Activated B cell treated with CpG ODN at 0.5 μM for 24 hours (primary cell): Measurements from ENCODE around the gene MECP2. TPM values are rescaled to one million over a fixed set of nuclear protein-coding genes. Genes with fewer than 3 reads are reported as not detected.

ENCODE experiments used
- ATAC-seq: fragments of 200-7000 bp; cut with Tn5 transposase; one replicate; pipeline ENCODE4 v1.10.0; 2021; ENCODE audit warnings: low read depth, mild to moderate bottlenecking, moderate library complexity
- CTCF ChIA-PET: fragments of 350-600 bp; sonication (Branson Sonifier 250); formaldehyde crosslinking; loops from one replicate; lab custom pipeline; 2021; ENCODE audit warnings: antibody characterized with exemption; lab: Charles Lee
- POLR2A ChIA-PET: fragments of 350-600 bp; sonication (Branson Sonifier 250); formaldehyde crosslinking; loops from one replicate; lab custom pipeline; 2021; ENCODE audit warnings: antibody characterized with exemption; lab: Charles Lee
- DNase-seq: peaks from one replicate; pipeline ENCODE4 v3.0.0; 2022
- H3K27ac Mint-ChIP-seq: one replicate; pipeline ENCODE4 v1.8.0; 2020; ENCODE audit warnings: mixed read lengths
- H3K27me3 Mint-ChIP-seq: one replicate; pipeline ENCODE4 v1.8.0; 2021; ENCODE audit warnings: mixed read lengths
- H3K36me3 Mint-ChIP-seq: one replicate; pipeline ENCODE4 v1.8.0; 2021; ENCODE audit warnings: low read depth, mixed read lengths
- H3K4me1 Mint-ChIP-seq: one replicate; pipeline ENCODE4 v1.8.0; 2021; ENCODE audit warnings: mixed read lengths
- H3K4me3 Mint-ChIP-seq: one replicate; pipeline ENCODE4 v1.8.0; 2020; ENCODE audit warnings: mild to moderate bottlenecking, mixed read lengths
- H3K9me3 Mint-ChIP-seq: one replicate; pipeline ENCODE4 v1.8.0; 2020; ENCODE audit warnings: mixed read lengths
- intact Hi-C: fragments of 100-400 bp; cut with micrococcal nuclease; formaldehyde crosslinking; loops from one replicate; pipeline ENCODE4 v1.15.1; 2024
- total RNA-seq: library from RNA; stranded (reverse); gene quantifications from 2 replicates; pipeline ENCODE4 v1.2.3, GENCODE V29; 2022
- TF ChIP-seq, protein P1 (sequence below): fragments of 200-600 bp; IDR thresholded peaks from one replicate; pipeline ENCODE4 v1.8.0; 2022; ENCODE audit warnings: antibody characterized with exemption, mild to moderate bottlenecking

MECP2 gene
- total RNA-seq, 1 donor from 2014 or later: 69.0 TPM

DNA sequence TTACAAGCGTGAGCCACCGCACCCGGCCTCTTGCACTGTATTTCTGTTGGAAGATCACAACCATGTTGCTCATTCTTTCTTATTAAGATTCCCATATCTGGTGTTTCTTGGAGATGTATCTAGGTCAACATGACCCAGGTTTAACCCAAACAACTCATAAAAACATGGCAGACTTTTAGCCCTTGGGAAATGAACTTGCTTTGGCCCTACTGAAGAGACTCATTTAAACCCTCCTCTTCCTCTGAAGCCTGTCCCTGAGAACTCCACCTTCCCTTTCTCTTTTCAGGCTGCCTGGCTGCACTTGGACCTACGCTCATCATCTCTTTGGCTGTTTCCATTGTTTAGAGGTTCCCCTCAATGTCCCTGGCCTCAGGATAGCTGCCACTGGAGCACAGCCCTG, 23.7 kb upstream of the MECP2 start:
- ATAC-seq (no peak), DNase-seq (no peak)
- intact Hi-C loops: loop anchor here (2.0 kb wide), 1 partner anchor 52 kb away; no protein-coding TSS in a partner anchor
- peaks cover 20% of the 10 kb centered on the region for H3K4me1 Mint-ChIP-seq
- H3K36me3 Mint-ChIP-seq: no peaks in the 10 kb centered on the region
- no peaks in the 10 kb centered on the region for H3K27me3 Mint-ChIP-seq
- H3K27ac Mint-ChIP-seq: no peak overlapping the region
- no peaks in the 10 kb centered on the region for H3K9me3 Mint-ChIP-seq
- TF ChIP-seq, protein P1, sequence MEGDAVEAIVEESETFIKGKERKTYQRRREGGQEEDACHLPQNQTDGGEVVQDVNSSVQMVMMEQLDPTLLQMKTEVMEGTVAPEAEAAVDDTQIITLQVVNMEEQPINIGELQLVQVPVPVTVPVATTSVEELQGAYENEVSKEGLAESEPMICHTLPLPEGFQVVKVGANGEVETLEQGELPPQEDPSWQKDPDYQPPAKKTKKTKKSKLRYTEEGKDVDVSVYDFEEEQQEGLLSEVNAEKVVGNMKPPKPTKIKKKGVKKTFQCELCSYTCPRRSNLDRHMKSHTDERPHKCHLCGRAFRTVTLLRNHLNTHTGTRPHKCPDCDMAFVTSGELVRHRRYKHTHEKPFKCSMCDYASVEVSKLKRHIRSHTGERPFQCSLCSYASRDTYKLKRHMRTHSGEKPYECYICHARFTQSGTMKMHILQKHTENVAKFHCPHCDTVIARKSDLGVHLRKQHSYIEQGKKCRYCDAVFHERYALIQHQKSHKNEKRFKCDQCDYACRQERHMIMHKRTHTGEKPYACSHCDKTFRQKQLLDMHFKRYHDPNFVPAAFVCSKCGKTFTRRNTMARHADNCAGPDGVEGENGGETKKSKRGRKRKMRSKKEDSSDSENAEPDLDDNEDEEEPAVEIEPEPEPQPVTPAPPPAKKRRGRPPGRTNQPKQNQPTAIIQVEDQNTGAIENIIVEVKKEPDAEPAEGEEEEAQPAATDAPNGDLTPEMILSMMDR: no peak
- no peak overlapping the region for H3K4me3 Mint-ChIP-seq
- CTCF ChIA-PET: no interaction called here
- POLR2A ChIA-PET: no interaction called here

DNA sequence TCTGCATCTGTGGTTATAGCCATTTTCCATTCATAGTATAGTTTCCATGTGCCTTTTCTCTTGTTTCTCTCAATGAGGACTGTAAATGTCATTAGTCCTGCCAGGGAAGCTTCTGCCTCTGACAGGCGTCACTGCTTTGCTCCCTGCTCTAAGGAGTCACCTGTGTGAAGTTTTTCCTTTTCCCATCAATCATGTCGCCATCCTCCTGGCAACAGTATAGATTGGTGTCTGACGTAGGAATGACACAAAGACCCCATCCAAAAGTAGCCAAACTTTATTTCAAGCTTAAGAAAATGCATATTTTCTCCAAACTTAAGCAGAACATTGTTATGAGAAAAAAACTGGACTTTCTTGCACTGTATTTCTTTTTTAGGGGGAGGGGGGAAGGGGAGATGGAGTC, 23.1 kb upstream of the MECP2 start:
- H3K9me3 Mint-ChIP-seq: no peaks in the 10 kb centered on the region
- H3K27me3 Mint-ChIP-seq: no peaks in the 10 kb centered on the region
- intact Hi-C loops: loop anchor here (2.0 kb wide), 1 partner anchor 52 kb away; no protein-coding TSS in a partner anchor
- DNase-seq (no peak), ATAC-seq (no peak)
- TF ChIP-seq, protein P1: no peak
- H3K36me3 Mint-ChIP-seq: no peaks in the 10 kb centered on the region
- no peak overlapping the region for H3K4me3 Mint-ChIP-seq
- POLR2A ChIA-PET: no interaction called here
- H3K27ac Mint-ChIP-seq: no peak overlapping the region
- CTCF ChIA-PET: no interaction called here
- peaks cover 20% of the 10 kb centered on the region for H3K4me1 Mint-ChIP-seq

DNA sequence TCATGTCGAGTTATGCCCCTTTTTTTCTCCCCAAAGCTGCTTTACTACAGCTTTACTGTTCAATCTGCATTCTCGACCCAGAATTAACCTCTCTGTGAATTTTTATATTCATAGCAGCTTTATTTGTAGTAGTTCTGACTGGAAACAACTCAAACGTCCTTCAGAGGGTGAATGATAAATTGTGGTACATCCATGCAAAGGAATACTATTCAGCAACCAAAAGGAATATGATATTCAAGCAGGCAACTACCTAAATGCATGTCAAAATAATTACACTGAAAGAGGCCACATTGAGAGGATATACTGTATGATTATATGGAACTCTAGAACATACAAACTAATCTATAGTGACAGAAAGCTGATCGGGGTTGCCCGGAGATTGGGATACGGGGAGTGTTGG, 20.0 kb upstream of the MECP2 start:
- Mint-ChIP-seq H3K27me3 (no peaks in the 10 kb centered on the region), H3K36me3 (no peaks in the 10 kb centered on the region), H3K4me3 (no peak overlapping the region), H3K9me3 (no peaks in the 10 kb centered on the region), H3K4me1 (peaks cover 3% of the 10 kb centered on the region), H3K27ac (no peak overlapping the region)
- intact Hi-C loops: no loop called here
- TF ChIP-seq, protein P1: no peak
- POLR2A ChIA-PET: no interaction called here
- CTCF ChIA-PET: no interaction called here
- no peak for DNase-seq
- ATAC-seq: no peak

DNA sequence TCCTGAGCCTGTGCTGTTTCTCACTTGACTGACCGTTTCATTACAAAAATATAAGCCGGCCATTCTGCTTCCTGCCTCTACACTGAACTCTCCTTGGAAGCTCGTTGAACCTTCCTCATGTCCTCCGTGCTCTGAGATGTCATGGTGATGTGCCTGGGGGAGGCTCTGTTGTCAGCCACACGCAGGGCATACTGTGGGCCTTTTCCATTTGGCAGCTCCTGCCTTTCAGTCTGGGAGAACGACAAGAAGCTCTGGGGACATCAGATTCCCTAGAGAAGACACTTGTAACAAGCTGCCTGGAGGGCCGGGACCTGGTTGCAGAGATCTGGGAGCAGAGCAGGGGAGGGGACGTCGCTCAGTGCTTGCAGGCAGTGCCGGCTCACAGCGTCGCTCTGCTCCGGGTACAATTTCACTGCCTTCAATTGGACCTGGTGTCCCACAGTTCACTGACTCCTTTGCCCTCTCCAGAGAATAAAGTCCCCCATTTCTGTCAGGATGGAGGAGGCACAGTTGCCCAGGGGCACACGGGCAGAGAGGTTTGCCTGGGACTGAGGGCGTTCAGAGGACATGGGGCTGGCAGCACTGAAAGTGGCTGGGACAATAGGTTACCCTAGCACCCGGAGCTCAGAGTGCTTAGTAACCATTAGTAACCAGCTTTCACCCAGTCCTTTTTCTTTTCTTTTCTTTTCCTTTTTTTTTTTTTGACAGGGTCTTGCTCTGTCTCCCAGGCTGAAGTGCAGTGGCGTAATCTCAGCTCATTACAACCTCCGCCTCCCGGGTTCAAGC, 19.1 kb upstream of the MECP2 start:
- no peaks in the 10 kb centered on the region for H3K27me3 Mint-ChIP-seq
- no peak overlapping the region for H3K27ac Mint-ChIP-seq
- intact Hi-C loops: no loop called here
- ChIA-PET CTCF (no interaction called here), POLR2A (no interaction called here)
- H3K4me1 Mint-ChIP-seq: peaks cover 3% of the 10 kb centered on the region
- no peaks in the 10 kb centered on the region for H3K9me3 Mint-ChIP-seq
- H3K36me3 Mint-ChIP-seq: no peaks in the 10 kb centered on the region
- ATAC-seq (no peak), DNase-seq (no peak)
- TF ChIP-seq, protein P1: no peak
- H3K4me3 Mint-ChIP-seq: no peak overlapping the region

DNA sequence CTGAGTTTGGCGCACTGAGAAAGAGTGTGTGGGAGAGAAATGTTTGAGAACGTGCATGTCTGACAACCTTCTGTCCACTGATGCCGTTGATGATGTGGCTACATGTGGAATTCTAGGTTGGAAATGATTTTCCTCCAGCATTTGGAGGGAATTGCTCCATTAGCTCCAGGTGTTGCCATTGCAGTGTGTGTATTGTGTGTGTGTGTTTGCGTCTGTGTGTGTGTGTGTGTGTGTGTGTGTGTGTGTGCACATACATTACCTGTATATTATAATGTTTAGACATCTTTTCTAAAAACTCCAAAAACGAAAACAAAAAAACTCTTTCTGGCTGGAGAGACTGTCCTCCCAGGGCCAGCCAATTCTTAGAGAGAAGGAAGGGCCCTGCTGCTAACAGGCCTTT, 18.2 kb upstream of the MECP2 start:
- Mint-ChIP-seq H3K4me1 (peaks cover 3% of the 10 kb centered on the region), H3K9me3 (no peaks in the 10 kb centered on the region), H3K27ac (no peak overlapping the region), H3K4me3 (no peak overlapping the region), H3K36me3 (no peaks in the 10 kb centered on the region), H3K27me3 (no peaks in the 10 kb centered on the region)
- intact Hi-C loops: no loop called here
- TF ChIP-seq, protein P1: no peak
- ChIA-PET POLR2A (no interaction called here), CTCF (no interaction called here)
- DNase-seq: no peak
- no peak for ATAC-seq
